GM11168 (cell line): Measurements from ENCODE around the gene PLEK.
"Not testable (repeated sequence)": the region's sequence is repeated elsewhere in the genome, so short reads cannot be mapped to it uniquely, and the experiment has no call there.

Experiments
- in situ Hi-C: fragments of 300-500 bp; cut with MboI; formaldehyde crosslinking; loops from one replicate; pipeline ENCODE4 v1.12.0; 2022; ENCODE audit warnings: low sequenced_read_pairs; ENCODE audit not compliant: unreplicated experiment

The PLEK gene, protein sequence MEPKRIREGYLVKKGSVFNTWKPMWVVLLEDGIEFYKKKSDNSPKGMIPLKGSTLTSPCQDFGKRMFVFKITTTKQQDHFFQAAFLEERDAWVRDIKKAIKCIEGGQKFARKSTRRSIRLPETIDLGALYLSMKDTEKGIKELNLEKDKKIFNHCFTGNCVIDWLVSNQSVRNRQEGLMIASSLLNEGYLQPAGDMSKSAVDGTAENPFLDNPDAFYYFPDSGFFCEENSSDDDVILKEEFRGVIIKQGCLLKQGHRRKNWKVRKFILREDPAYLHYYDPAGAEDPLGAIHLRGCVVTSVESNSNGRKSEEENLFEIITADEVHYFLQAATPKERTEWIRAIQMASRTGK

DNA sequence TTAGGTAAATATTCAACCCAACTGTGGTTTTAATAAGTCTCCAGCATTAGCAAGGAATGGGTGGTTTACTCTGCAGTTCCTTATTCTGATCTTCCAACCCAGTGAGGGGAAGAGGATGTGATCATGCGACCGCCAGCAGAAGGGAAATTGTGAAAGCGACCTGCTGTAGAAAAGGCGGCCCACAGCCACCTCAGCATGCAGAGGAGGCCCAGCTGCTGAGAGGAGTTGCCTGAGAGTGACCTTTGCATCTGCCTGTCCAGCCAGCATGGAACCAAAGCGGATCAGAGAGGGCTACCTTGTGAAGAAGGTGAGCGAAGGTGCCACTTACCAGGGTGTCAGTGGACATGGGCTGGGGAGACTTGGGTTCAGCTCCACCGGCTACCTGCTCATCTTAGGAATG lies at the start of gene PLEK:
Gene PLEK (plus strand): TSS at position 196 of the 400 bp plus-strand sequence. CDS start 70 bp downstream, at position 266.
- in situ Hi-C loops: no loop called here

DNA sequence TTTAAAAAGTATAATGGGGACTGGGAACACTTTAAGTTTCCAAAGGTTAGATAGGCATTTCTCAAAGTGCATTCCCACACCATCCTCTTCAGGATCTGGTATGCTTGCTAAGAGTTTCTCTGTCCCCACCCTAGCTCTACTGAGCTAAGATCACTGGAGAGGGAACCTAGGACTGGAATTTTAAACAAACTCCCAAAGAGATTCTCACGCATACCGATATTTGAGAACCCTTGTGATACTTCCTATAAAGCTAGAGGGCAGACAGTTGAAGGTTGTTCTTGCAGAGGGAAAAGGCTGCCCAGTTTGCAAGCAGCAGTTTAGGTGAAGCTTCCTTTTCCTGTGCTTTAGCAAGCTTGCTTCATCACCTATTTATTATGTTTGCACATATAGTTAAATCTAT lies 49.0 kb upstream of the PLEK start:
- in situ Hi-C loops: no loop called here

DNA sequence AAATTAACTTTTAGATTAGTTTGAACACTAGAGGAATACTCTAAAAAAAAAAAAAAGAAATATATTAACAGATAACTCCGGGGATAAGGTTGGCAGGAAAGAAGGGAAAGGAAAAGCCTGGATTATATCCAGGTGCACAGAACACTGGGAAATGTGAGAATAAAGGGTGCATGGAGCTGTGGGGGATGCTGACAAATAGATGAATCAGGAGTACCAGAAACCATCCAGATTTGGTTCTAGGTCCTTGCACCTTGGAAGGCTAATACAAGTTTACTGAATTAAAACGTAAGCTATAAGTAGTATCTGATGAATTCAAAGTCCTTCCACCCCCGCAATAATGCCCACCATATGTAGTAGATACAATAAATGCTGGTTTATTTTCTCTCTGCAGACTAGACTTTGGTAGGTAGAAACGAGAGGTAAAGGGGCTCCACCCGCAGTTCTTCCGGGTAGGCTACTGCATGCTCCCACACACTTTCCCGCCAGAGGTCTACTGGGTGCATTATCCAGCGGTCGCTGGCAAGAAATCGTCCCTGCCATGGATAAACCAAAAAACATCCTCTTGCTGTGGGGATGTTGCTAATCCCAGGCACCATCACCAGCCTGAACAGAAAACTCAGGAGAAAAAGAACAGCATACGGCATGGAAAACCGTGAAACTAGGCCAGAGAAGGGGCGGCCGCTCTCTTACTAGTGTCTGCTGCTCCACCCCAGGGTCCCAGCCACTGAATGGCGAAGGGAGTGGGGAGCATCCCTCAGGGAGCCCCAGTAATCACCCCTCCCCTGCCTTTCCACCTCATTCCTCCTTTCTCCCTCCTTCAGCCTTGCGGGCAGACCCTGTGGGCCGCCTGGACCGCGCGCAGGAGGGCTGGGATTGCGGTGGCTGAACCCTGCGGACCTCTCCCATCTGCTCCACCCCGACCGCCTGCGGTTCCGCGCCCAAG lies 46.8 kb upstream of the PLEK start:
- in situ Hi-C loops: no loop called here

- in situ Hi-C loops: no loop called here
Measured at GRCh38 chr2:68318914-68319397, 46.1 kb upstream of the PLEK start.

DNA sequence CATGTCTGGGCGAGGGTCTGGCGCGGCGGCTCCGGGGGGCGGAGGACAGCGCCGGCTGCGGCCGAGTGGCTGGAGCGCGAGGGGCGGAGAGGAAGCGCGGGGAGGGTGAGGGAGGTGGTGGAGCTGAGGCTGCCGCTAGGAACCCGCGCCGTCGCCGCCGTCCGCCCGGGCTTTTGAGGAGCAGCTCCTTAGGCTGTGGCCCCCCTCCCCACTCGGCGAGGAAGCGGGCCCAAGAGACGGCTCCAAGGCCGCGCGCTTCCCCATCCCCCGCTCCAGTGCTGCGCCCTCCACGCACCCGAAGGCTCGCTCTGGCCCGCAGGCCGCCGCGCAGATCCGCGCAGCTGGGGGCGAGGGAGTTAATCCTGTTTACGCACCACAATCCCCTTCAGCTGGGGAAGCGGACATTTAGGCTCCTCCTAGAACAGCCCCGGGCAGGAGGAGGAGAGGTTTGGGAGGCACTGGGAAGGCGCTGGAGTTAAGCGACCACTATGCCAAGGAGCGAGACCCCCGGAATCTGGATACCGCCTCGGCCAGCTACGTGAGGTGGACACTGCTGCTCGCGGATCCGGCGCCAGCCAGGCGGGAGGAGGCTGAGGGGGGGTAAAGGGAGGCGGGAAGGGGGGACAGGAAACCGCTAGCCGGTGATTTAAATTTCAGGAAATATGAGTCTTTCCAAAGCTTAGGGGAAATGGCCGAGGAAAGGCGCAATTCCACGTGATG lies 45.5 kb upstream of the PLEK start, which contains the start of gene CNRIP1:
Gene CNRIP1 (minus strand): TSS at position 552 of the 720 bp plus-strand sequence. CDS start 549 bp downstream, at position 3.
- in situ Hi-C loops: no loop called here

DNA sequence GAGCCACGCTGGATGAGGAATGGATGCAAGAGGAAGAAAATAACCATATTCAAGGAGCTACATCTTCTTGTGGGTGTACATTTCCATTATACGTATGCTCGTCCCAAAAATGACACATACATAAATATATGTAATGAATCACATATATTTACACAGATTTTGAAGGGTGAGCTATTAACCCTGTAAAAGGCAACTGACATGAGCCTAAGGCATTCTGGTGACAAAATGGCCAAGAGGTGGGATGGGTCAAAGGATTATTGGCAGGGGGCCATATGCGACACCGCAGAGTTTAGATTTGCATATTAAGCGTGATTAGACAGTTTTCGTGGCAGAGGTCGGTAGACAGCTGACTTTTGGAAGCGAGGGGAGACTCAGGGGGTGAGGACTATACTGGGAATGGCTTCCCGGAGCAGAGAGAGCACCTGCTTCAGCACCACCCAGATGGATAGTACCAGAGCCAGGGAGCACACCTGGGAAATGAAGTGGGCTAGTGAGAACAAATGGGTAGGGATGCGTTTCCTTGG lies 44.9 kb upstream of the PLEK start:
- in situ Hi-C loops: no loop called here

DNA sequence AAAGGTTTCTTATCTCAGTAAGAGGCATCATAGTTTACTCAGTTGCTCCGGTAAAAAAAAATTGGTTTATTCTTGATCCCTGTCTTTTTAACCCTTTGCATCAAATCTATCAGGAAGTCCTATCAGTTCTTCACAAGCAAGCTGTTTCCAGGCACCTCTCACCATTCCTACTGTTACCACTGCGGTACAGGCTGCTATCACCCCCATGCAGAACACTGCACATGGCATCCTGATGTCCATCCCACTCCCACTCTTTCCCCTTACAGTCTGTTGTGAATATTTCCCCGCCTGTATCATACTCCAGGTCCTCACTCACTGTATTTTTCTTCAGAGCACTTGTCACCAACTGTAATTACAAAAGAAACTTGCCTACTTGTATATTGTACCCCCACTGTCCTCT lies 40.0 kb upstream of the PLEK start:
- in situ Hi-C loops: no loop called here

DNA sequence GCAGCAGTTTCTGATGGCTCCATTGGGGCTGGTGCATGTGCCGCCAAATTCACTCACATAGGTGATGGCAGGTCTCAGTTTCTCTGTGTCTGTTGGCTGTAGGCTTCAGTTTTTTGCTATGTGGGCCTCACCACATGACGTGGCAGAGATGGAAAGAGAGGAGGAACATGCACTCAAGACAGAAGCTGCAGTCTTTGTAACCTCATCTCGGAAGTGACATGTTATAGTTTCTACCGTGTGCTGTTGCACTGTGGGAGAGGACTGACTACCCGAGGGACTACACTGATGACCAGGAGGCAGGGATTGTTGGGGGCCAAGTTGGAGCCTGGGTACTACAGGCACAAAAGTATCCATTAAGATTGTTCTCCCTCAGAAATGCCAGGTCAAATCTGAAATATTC lies 36.2 kb upstream of the PLEK start:
- in situ Hi-C loops: no loop called here

GRCh38 chr2:68330691-68331090 lies 34.4 kb upstream of the PLEK start:
- in situ Hi-C loops: no loop called here

DNA sequence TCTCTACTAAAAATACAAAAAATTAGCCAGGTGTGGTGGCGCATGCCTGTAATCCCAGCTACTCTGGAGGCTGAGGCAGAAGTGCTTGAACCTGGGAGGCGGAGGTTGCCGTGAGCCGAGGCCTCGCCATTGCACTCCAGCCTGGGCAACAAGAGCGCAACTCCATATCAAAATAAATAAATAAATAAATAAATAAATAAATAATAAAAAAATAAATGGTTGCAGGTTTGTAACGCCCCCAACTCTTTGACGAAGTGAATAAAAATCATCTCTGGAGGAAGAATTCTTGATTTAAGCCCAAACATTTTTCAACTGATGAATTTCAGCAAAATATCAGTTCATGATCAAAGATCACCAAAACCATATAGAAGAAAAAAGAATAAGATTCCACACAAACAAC lies 32.1 kb upstream of the PLEK start:
- in situ Hi-C loops: no loop called here

GRCh38 chr2:68333931-68334330 lies 31.2 kb upstream of the PLEK start:
- in situ Hi-C loops: no loop called here

GRCh38 chr2:68336192-68336591 lies 28.9 kb upstream of the PLEK start:
- in situ Hi-C loops: no loop called here

DNA sequence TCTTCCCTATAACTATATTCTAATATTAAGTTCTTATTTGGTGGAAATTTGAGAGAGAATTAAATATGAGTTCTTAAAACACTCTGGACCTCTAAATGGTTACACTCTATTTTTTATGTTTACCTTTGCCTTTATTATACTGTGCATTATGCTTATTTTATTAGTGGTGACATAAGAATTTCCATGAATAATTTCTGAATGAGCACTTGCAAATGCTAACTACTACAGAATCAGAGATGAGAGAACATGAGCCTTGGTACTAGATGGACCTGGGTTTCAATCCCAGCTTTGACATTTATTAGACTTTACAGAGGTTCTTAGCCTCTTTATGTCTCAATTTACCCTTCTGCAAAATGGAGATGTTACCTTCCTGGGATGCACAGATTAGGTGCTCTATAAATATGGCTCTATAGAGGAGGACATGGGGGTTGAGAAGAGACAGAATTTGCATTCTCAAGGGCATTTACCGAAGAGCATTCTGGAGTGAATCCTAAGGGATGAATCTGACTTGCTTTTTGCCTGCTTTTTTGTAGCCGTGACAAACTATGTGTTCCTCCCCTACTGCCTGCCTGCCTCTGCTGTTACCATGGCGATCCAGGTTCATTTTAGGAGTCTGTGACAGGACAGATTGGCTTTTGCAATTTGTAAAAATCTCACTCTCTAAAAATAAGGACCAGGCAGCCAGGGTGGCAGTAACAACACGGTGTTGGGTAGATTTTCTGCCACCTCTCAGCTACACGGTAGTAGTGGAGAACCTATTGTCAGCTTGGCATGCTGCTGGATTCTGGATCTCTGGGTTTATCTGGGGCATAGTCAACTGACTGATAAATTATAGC lies 24.6 kb upstream of the PLEK start:
- in situ Hi-C loops: no loop called here

- in situ Hi-C loops: no loop called here
Measured at GRCh38 chr2:68341062-68341329, 24.1 kb upstream of the PLEK start.

- in situ Hi-C loops: no loop called here
Measured at GRCh38 chr2:68341583-68341982, 23.5 kb upstream of the PLEK start.

DNA sequence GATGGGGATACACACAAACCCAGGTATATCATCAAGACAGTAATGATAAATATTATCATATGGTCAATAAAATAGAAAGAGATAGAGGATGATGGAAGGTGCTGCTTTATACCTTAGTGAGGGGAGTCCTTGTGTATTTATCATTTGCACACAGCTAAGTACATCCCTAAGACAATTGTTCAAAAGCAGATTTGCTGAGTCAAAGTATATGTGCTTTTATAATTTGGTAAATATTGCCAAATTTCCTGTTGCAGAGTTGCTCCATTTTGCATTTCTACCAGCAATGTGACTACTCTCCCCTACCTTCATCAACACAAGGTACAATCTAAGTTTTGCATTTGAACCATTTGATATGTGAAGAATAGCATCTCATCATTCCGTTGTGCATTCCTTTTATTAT lies 22.6 kb upstream of the PLEK start:
- in situ Hi-C loops: no loop called here

- in situ Hi-C loops: no loop called here
Measured at GRCh38 chr2:68344031-68344430, 21.1 kb upstream of the PLEK start.

- in situ Hi-C loops: no loop called here
Measured at GRCh38 chr2:68345129-68345875, 19.8 kb upstream of the PLEK start.

GRCh38 chr2:68349091-68349490 lies 16.0 kb upstream of the PLEK start:
- in situ Hi-C loops: not testable (repeated sequence)
